B cell (primary cell): ENCODE data around the gene NXPH2. TPM values are rescaled to one million over a fixed set of nuclear protein-coding genes. Genes with fewer than 3 reads are reported as not detected.
"Not testable (repeated sequence)": the region's sequence is repeated elsewhere in the genome, so short reads cannot be mapped to it uniquely, and the experiment has no call there.

ENCODE experiments used
- ATAC-seq: fragments of 200-7000 bp; cut with Tn5 transposase; one replicate; pipeline ENCODE4 v1.10.0; 2021; ENCODE audit warnings: low read depth, mild to moderate bottlenecking, moderate number of reproducible peaks, moderate library complexity
- CTCF ChIA-PET: fragments of 350-600 bp; sonication (Branson Sonifier 250); formaldehyde crosslinking; loops from one replicate; lab custom pipeline; 2021; ENCODE audit warnings: antibody characterized with exemption, inconsistent platforms; lab: Charles Lee
- POLR2A ChIA-PET: fragments of 350-600 bp; sonication (Branson Sonifier 250); formaldehyde crosslinking; loops from one replicate; lab custom pipeline; 2021; ENCODE audit warnings: antibody characterized with exemption; lab: Charles Lee
- DNase-seq: peaks from one replicate; pipeline ENCODE4 v3.0.0; 2013
- H2AFZ ChIP-seq: 2 replicates; pipeline ENCODE4 v1.6.1; 2012; ENCODE audit warnings: mild to moderate bottlenecking, low read depth, low read length; ENCODE audit not compliant: insufficient read depth, poor library complexity, severe bottlenecking
- H3K27ac ChIP-seq, 2 donors: 1 replicate in 1 of 2; 2 replicates in 1 of 2; pipeline ENCODE4 v1.5.1; 2012 to 2013; ENCODE audit warnings: low read length in 2 of 2, mild to moderate bottlenecking in 2 of 2, moderate library complexity in 1 of 2
- H3K27me3 ChIP-seq, 4 experiments: fragments of 200-600 bp in 1 of 4; sonication (generic) in 1 of 4; replicated peaks in 1 of 4; 1 replicate in 2 of 4; 2 replicates in 2 of 4; pipeline versions ENCODE4 v1.6.1 to v1.7.0; 2013 to 2016; ENCODE audit warnings: low read length in 3 of 4, mild to moderate bottlenecking in 2 of 4, mixed read lengths in 1 of 4, moderate library complexity in 1 of 4; ENCODE audit not compliant: insufficient read depth in 4 of 4, control insufficient read depth in 3 of 4; ENCODE audit errors: control extremely low read depth in 1 of 4
- H3K36me3 ChIP-seq, 2 experiments: replicated peaks in 1 of 2; 1 replicate in 1 of 2; 2 replicates in 1 of 2; pipeline versions ENCODE4 v1.6.1 to v1.7.1; 2013; ENCODE audit warnings: low read length in 1 of 2; ENCODE audit not compliant: insufficient read depth in 2 of 2, control insufficient read depth in 1 of 2; ENCODE audit errors: control extremely low read depth in 1 of 2, extremely low read depth in 1 of 2
- H3K4me1 ChIP-seq, 2 donors: fragments of 200-600 bp in 1 of 2; sonication (generic) in 1 of 2; 1 replicate in 1 of 2; 2 replicates in 1 of 2; pipeline versions ENCODE4 v1.5.1 to v1.6.1; 2013 to 2017; ENCODE audit warnings: low read length in 2 of 2; ENCODE audit not compliant: control insufficient read depth in 2 of 2, insufficient read depth in 2 of 2
- H3K4me2 ChIP-seq: replicated peaks from 2 replicates; pipeline ENCODE3; 2012; ENCODE audit warnings: mild to moderate bottlenecking, low read depth, low read length; ENCODE audit not compliant: poor library complexity, severe bottlenecking
- H3K4me3 ChIP-seq, 5 experiments: fragments of 200-600 bp in 1 of 5; sonication (generic) in 1 of 5; 1 replicate in 3 of 5; 2 replicates in 2 of 5; pipeline versions ENCODE4 v1.5.1 to v1.7.0; 2011 to 2016; ENCODE audit warnings: low read length in 4 of 5, mild to moderate bottlenecking in 4 of 5, low read depth in 2 of 5, control low read depth in 1 of 5, moderate library complexity in 1 of 5; ENCODE audit not compliant: insufficient read depth in 1 of 5; ENCODE audit errors: control extremely low read depth in 1 of 5, extremely low read depth in 1 of 5
- H3K79me2 ChIP-seq: fragments of 200-600 bp; sonication (generic); one replicate; pipeline ENCODE4 v1.6.0; 2016; ENCODE audit warnings: low read length; ENCODE audit not compliant: control insufficient read depth, insufficient read depth
- H3K9ac ChIP-seq: fragments of 200-600 bp; sonication (generic); 2 replicates; pipeline ENCODE4 v1.6.1; 2017; ENCODE audit warnings: mild to moderate bottlenecking, low read length, moderate library complexity
- H3K9me3 ChIP-seq, 3 donors: one replicate each; pipeline versions ENCODE4 v1.6.1 to v1.7.1; 2013; ENCODE audit warnings: low read length in 2 of 3; ENCODE audit not compliant: control insufficient read depth in 2 of 3, insufficient read depth in 1 of 3; ENCODE audit errors: control extremely low read depth in 1 of 3
- H4K20me1 ChIP-seq: 2 replicates; pipeline ENCODE4 v1.6.0; 2012; ENCODE audit warnings: mild to moderate bottlenecking, low read length; ENCODE audit not compliant: insufficient read depth, control insufficient read depth, poor library complexity, severe bottlenecking
- H3K27ac Mint-ChIP-seq: one replicate; pipeline ENCODE4 v1.8.0; 2021; ENCODE audit warnings: mixed read lengths
- H3K27me3 Mint-ChIP-seq: one replicate; pipeline ENCODE4 v1.8.0; 2021; ENCODE audit warnings: mixed read lengths
- H3K4me1 Mint-ChIP-seq: one replicate; pipeline ENCODE4 v1.8.0; 2021; ENCODE audit warnings: mixed read lengths
- H3K4me3 Mint-ChIP-seq: one replicate; pipeline ENCODE4 v1.8.0; 2021; ENCODE audit warnings: mixed read lengths
- H3K9me3 Mint-ChIP-seq: one replicate; pipeline ENCODE4 v1.8.0; 2022; ENCODE audit warnings: mixed read lengths; ENCODE audit not compliant: insufficient read depth
- EZH2 ChIP-seq: IDR thresholded peaks from 2 replicates; pipeline ENCODE4 v1.6.1; 2012; ENCODE audit warnings: borderline replicate concordance, low read depth, mild to moderate bottlenecking, moderate library complexity, low read length; ENCODE audit not compliant: insufficient read depth, poor library complexity, severe bottlenecking
- WGBS: methylation state at CpG from one replicate; pipeline ENCODE4 v1.1.5; 2013; ENCODE audit warnings: missing lambda C conversion rate; ENCODE audit not compliant: insufficient coverage; 5-methylcytosine and 5-hydroxymethylcytosine counted together
- intact Hi-C: fragments of 100-400 bp; cut with micrococcal nuclease; formaldehyde crosslinking; loops from one replicate; pipeline ENCODE4 v1.10.0; 2022
- polyA plus RNA-seq: library from polyadenylated mRNA; depleted of rRNA; stranded (reverse); fragments of >200 nt; gene quantifications from 2 replicates; pipeline ENCODE4 v1.2.3, GENCODE V29; 2012
- total RNA-seq, 2 donors: library from RNA; stranded (reverse); fragments of 120-200 nt in 1 of 2; gene quantifications; 1 replicate in 1 of 2; 2 replicates in 1 of 2; pipeline versions ENCODE4 v1.2.3 to v1.2.4, GENCODE V29; 2013 to 2022
- TF ChIP-seq, protein P1 (sequence below): fragments of 200-600 bp; IDR thresholded peaks from one replicate; pipeline ENCODE4 v1.8.0; 2022; ENCODE audit warnings: antibody characterized with exemption, mild to moderate bottlenecking

Gene NXPH2
- total and polyA plus RNA-seq, 2 donors (not counting 1 experiment from before 2014, with no cell fraction given), result not detected

DNA sequence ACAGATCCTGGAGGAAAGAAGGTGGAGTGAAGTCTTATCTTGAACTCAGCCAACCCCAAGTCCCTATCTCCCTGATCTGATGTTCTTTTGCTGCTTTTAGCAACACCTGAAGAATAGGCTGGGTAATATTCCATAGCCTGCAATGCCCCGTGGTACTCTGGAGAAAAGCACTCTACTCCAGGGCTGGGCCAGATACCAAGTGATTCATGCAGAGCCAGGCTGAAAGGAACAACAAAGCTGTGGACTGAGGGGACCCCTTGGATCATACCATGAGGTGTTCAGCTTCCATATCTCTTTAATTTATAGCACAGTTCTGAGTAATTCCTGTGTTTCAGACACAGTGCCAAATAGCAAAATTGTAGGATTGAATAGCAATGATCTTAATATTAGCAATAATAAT lies 130.6 kb downstream of the NXPH2 start:
- Histone ChIP-seq H3K4me1 (no peaks in the 10 kb centered on the region), H4K20me1 (no peaks in the 10 kb centered on the region), H3K4me3 (no peak overlapping the region), H3K9me3 (no peaks in the 10 kb centered on the region), H3K27me3 (no peaks in the 10 kb centered on the region), H3K9ac (no peak overlapping the region), H2AFZ (no peak overlapping the region), H3K27ac (no peak overlapping the region), H3K36me3 (no peaks in the 10 kb centered on the region), H3K79me2 (no peaks in the 10 kb centered on the region), H3K4me2 (no peak overlapping the region)
- CTCF ChIA-PET, result no interaction called here
- H3K27me3 Mint-ChIP-seq, result peaks cover 13% of the 10 kb centered on the region
- H3K27ac Mint-ChIP-seq, result no peak overlapping the region
- TF ChIP-seq EZH2, result no peak
- TF ChIP-seq, protein P1, sequence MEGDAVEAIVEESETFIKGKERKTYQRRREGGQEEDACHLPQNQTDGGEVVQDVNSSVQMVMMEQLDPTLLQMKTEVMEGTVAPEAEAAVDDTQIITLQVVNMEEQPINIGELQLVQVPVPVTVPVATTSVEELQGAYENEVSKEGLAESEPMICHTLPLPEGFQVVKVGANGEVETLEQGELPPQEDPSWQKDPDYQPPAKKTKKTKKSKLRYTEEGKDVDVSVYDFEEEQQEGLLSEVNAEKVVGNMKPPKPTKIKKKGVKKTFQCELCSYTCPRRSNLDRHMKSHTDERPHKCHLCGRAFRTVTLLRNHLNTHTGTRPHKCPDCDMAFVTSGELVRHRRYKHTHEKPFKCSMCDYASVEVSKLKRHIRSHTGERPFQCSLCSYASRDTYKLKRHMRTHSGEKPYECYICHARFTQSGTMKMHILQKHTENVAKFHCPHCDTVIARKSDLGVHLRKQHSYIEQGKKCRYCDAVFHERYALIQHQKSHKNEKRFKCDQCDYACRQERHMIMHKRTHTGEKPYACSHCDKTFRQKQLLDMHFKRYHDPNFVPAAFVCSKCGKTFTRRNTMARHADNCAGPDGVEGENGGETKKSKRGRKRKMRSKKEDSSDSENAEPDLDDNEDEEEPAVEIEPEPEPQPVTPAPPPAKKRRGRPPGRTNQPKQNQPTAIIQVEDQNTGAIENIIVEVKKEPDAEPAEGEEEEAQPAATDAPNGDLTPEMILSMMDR, result no peak
- H3K4me3 Mint-ChIP-seq, result no peak overlapping the region
- DNase-seq, result no peak
- no peaks in the 10 kb centered on the region for H3K9me3 Mint-ChIP-seq
- WGBS, result 57% methylated on average over 1 of the region's 1 CpG
- intact Hi-C loops, result no loop called here
- ATAC-seq, result no peak
- POLR2A ChIA-PET, result no interaction called here
- H3K4me1 Mint-ChIP-seq, result no peaks in the 10 kb centered on the region

DNA sequence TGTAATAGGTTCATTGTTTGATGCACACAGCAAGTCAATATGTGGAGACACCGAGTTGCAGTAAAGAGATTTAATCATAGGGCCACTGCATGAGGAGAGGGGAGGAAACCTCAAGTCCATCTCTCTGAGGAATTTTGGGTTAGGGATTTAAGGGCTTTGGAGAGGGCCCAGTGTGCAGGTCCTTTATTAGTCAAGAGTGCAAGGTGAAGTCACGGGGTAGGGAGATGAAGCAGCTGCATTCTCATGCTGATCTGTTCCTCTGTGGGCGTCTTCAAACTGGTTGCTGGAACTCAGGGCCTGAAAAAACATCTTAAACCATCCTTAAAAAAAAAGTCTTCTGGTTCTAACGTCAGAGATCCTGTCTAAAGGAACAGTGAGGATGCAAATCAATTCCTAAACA lies 131.6 kb downstream of the NXPH2 start:
- Histone ChIP-seq H3K27me3 (peaks cover 0 to 2% (median 0%) of the 10 kb centered on the region in 4 experiments), H3K9ac (no peak overlapping the region), H3K79me2 (no peaks in the 10 kb centered on the region), H4K20me1 (no peaks in the 10 kb centered on the region), H3K27ac (no peak overlapping the region), H3K4me2 (no peak overlapping the region), H3K4me3 (no peak overlapping the region), H2AFZ (no peak overlapping the region), H3K4me1 (no peaks in the 10 kb centered on the region), H3K36me3 (no peaks in the 10 kb centered on the region), H3K9me3 (no peaks in the 10 kb centered on the region)
- no peaks in the 10 kb centered on the region for H3K4me1 Mint-ChIP-seq
- ChIA-PET POLR2A (no interaction called here), CTCF (no interaction called here)
- no peak overlapping the region for H3K27ac Mint-ChIP-seq
- WGBS, result 52% methylated on average over 3 of the region's 4 CpGs
- no peak for DNase-seq
- H3K9me3 Mint-ChIP-seq, result no peaks in the 10 kb centered on the region
- no peak overlapping the region for H3K4me3 Mint-ChIP-seq
- H3K27me3 Mint-ChIP-seq, result peaks cover 13% of the 10 kb centered on the region
- TF ChIP-seq, protein P1, result no peak
- TF ChIP-seq EZH2, result no peak
- intact Hi-C loops, result no loop called here
- no peak for ATAC-seq

DNA sequence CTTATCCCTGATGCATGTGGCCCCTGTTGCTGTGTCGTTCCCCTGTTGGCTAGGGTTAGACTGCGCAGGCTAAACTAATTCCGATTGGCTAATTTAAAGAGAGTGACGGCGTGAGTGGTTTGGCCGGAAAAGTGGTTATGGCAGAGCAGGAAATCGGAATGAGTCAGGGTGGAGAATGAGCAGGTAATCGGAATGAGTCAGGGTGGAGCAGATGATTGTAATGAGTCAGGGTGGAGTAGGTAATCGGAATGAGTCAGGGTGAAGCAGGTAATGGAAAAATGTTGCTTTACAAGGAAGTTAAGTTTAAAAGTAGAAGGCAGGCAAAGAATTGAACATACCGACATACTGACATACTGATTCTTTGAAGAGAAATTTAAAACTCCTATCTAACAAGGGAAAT lies 135.4 kb downstream of the NXPH2 start:
- H3K27me3 ChIP-seq, POLR2A ChIA-PET, intact Hi-C loops, H3K4me1 ChIP-seq, H3K27ac ChIP-seq, H3K9me3 ChIP-seq, H3K4me3 Mint-ChIP-seq, H3K27ac Mint-ChIP-seq, H3K4me1 Mint-ChIP-seq, CTCF ChIA-PET, DNase-seq, H2AFZ ChIP-seq, H3K4me2 ChIP-seq, H4K20me1 ChIP-seq, H3K4me3 ChIP-seq, H3K36me3 ChIP-seq, H3K9me3 Mint-ChIP-seq, H3K79me2 ChIP-seq, ATAC-seq, H3K9ac ChIP-seq: not testable (repeated sequence)
- peaks cover 10% of the 10 kb centered on the region for H3K27me3 Mint-ChIP-seq
- 93% methylated on average over 9 of the region's 10 CpGs for WGBS
